ENCODE data around the gene SLIT3. TPM values are rescaled to one million over a fixed set of nuclear protein-coding genes. Genes with fewer than 3 reads are reported as not detected.

The SLIT3 gene
- total RNA-seq, 1 donor from 2014 or later: 3.2 TPM

DNA sequence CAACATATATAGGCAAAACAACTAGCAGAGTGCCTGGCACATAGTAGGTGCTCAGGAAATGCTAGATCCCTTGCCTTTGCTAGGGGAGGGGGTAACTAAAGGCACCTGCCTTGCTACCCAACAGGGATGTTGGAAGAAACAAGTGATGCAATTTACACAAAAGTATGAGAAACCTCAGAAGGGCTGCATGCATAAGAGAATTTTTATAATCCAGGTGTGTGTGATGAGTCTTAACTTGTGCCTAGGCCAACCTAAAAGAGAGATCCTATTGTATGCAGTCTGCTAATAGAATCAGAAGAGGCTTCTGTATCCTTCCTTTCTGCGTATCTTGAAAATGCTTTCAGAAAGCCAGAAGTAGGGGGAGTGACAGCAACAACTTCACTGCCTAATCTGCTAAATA lies 135.9 kb downstream of the SLIT3 start:
- Mint-ChIP-seq H3K9me3 (ENCODE audit: unreplicated experiment) (no peaks in the 10 kb centered on the region), H3K4me3 (ENCODE audit: unreplicated experiment) (no peak overlapping the region), H3K27me3 (ENCODE audit: unreplicated experiment) (peaks cover 5% of the 10 kb centered on the region), H3K36me3 (ENCODE audit: low read depth, unreplicated experiment) (no peaks in the 10 kb centered on the region), H3K27ac (ENCODE audit: unreplicated experiment) (no peak overlapping the region), H3K4me1 (ENCODE audit: unreplicated experiment) (peaks cover 4% of the 10 kb centered on the region)
- TF ChIP-seq, protein P1, sequence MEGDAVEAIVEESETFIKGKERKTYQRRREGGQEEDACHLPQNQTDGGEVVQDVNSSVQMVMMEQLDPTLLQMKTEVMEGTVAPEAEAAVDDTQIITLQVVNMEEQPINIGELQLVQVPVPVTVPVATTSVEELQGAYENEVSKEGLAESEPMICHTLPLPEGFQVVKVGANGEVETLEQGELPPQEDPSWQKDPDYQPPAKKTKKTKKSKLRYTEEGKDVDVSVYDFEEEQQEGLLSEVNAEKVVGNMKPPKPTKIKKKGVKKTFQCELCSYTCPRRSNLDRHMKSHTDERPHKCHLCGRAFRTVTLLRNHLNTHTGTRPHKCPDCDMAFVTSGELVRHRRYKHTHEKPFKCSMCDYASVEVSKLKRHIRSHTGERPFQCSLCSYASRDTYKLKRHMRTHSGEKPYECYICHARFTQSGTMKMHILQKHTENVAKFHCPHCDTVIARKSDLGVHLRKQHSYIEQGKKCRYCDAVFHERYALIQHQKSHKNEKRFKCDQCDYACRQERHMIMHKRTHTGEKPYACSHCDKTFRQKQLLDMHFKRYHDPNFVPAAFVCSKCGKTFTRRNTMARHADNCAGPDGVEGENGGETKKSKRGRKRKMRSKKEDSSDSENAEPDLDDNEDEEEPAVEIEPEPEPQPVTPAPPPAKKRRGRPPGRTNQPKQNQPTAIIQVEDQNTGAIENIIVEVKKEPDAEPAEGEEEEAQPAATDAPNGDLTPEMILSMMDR (IDR thresholded peaks at IDR 0.05; ENCODE audit: unreplicated experiment): no peak
- no peak for DNase-seq (ENCODE audit: low spot score)

DNA sequence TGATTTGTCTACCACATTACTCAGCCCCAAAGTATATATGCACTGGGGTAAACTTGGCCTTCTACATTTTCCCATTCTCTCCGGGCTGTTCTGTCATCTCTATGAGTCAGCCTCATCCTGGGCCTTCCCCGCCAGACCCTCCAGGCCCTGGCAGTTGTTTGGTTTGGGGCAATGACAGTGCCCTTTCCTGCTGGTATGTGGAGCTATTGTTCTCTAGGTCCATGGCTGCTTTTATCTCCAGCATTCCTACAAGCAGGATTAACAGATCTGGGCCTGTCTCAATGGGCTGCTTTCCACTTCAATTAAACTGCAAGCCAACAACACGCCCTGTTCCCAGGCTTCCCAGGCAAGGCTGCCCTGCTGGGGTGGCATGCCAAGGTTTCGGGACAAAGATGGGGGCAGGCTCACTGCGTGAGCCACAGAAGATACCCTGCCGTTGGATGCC lies 136.4 kb downstream of the SLIT3 start:
- Mint-ChIP-seq H3K4me3 (ENCODE audit: unreplicated experiment) (no peak overlapping the region), H3K9me3 (ENCODE audit: unreplicated experiment) (no peaks in the 10 kb centered on the region), H3K36me3 (ENCODE audit: low read depth, unreplicated experiment) (no peaks in the 10 kb centered on the region), H3K27ac (ENCODE audit: unreplicated experiment) (no peak overlapping the region), H3K27me3 (ENCODE audit: unreplicated experiment) (peaks cover 5% of the 10 kb centered on the region), H3K4me1 (ENCODE audit: unreplicated experiment) (peaks cover 4% of the 10 kb centered on the region)
- TF ChIP-seq, protein P1 (IDR thresholded peaks at IDR 0.05; ENCODE audit: unreplicated experiment): no peak
- DNase-seq (ENCODE audit: low spot score): no peak

DNA sequence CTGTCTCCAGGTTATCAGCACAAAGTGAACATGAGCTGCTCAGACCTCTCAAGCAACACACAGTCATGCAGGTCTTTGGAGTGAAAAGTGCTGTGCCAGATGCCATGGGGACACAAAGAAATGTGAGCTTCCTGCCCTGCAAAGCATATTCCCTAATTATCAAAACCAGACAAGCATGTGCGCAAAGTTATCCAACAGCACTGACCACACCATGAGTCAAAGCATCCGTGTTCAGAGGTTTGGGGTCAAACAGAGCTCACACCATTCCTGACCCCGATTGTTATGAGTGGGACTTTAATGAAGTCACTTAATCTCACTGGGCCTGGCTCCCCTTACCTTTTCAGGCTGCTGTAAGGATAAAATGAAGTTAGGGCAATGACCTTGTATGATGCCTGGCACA lies 138.5 kb downstream of the SLIT3 start:
- Mint-ChIP-seq H3K36me3 (ENCODE audit: low read depth, unreplicated experiment) (no peaks in the 10 kb centered on the region), H3K27me3 (ENCODE audit: unreplicated experiment) (peaks cover 2% of the 10 kb centered on the region), H3K4me1 (ENCODE audit: unreplicated experiment) (no peaks in the 10 kb centered on the region), H3K4me3 (ENCODE audit: unreplicated experiment) (no peak overlapping the region), H3K9me3 (ENCODE audit: unreplicated experiment) (no peaks in the 10 kb centered on the region), H3K27ac (ENCODE audit: unreplicated experiment) (no peak overlapping the region)
- DNase-seq (ENCODE audit: low spot score): no peak
- TF ChIP-seq, protein P1 (IDR thresholded peaks at IDR 0.05; ENCODE audit: unreplicated experiment): no peak

DNA sequence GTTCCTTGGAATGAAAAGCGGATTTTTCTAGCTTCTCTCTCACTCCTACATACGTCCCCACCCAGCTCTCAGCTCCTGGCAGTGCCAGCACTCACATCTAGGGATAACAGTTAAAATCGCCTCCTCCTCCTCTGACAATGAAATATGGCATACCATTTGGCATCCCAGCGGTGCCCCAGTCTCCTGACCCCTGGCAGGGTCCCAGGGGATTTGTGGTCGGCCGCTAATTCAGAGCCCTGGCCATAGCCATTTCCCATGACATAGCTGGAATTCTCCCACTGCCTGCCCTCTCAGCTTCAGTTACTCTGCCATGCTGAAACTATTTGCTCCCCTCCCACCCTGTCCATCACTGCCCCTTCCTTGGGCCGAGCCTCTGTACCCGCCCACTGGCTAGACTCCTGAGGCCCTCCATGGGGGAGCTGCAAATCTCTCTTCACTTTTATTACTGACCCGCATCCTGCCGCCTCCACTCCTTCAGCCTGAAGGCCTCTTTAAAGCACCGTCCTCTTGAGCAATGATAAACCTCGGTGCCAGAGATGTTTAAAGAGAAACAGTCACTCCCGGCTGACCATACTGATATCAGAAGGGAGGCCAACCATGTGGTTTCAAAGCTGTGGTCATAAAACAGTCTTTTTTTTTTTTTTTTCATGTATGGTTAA lies 139.8 kb downstream of the SLIT3 start:
- no peaks in the 10 kb centered on the region for H3K4me1 Mint-ChIP-seq (ENCODE audit: unreplicated experiment)
- H3K27ac Mint-ChIP-seq (ENCODE audit: unreplicated experiment): no peak overlapping the region
- H3K36me3 Mint-ChIP-seq (ENCODE audit: low read depth, unreplicated experiment): no peaks in the 10 kb centered on the region
- H3K4me3 Mint-ChIP-seq (ENCODE audit: unreplicated experiment): no peak overlapping the region
- peaks cover 2% of the 10 kb centered on the region for H3K27me3 Mint-ChIP-seq (ENCODE audit: unreplicated experiment)
- no peak for DNase-seq (ENCODE audit: low spot score)
- TF ChIP-seq, protein P1 (IDR thresholded peaks at IDR 0.05; ENCODE audit: unreplicated experiment): no peak
- H3K9me3 Mint-ChIP-seq (ENCODE audit: unreplicated experiment): no peaks in the 10 kb centered on the region

DNA sequence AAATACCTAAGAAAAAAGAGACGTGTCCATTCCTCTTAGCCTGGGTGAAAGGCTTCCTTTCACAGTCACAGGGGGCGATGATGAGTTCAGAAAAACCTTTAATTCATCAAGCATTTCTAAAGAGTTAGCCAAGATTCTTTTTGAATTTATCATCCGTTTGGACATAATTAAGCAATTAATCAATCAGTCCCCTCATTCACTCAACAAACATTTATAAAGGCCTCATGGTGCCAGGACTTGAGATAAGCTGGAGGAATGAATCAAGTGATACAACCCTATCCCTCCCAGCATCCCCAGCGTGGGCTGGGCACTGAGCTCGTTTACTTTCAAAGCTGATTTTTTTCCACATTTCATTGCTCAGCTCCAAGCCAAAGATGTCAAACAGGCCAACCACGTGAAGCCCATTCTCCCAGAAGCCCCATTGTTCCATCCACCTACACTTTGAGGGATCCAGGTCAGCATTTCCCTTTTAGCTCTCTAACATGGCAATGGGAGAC lies 140.5 kb downstream of the SLIT3 start:
- no peak overlapping the region for H3K4me3 Mint-ChIP-seq (ENCODE audit: unreplicated experiment)
- TF ChIP-seq, protein P1 (IDR thresholded peaks at IDR 0.05; ENCODE audit: unreplicated experiment): no peak
- DNase-seq (ENCODE audit: low spot score): no peak
- no peaks in the 10 kb centered on the region for H3K9me3 Mint-ChIP-seq (ENCODE audit: unreplicated experiment)
- H3K27ac Mint-ChIP-seq (ENCODE audit: unreplicated experiment): no peak overlapping the region
- peaks cover 2% of the 10 kb centered on the region for H3K27me3 Mint-ChIP-seq (ENCODE audit: unreplicated experiment)
- no peaks in the 10 kb centered on the region for H3K36me3 Mint-ChIP-seq (ENCODE audit: low read depth, unreplicated experiment)
- no peaks in the 10 kb centered on the region for H3K4me1 Mint-ChIP-seq (ENCODE audit: unreplicated experiment)
